Mesenchymal stem cell (in vitro differentiated cells and primary cell): ENCODE data around the gene SEMA3B. TPM values are rescaled to one million over a fixed set of nuclear protein-coding genes. Genes with fewer than 3 reads are reported as not detected.

Source experiments
- DNase-seq: peaks from one replicate; pipeline ENCODE4 v3.0.0-alpha.2; 2013
- H2AFZ ChIP-seq: one replicate; pipeline ENCODE4 v1.6.1; 2013; ENCODE audit warnings: low read depth, mild to moderate bottlenecking, control low read depth, inconsistent platforms, low read length, moderate library complexity
- H2AK5ac ChIP-seq: 2 replicates; pipeline ENCODE4 v1.6.1; 2013; ENCODE audit warnings: low read length, moderate library complexity, mild to moderate bottlenecking, inconsistent platforms; ENCODE audit not compliant: severe bottlenecking
- H2BK120ac ChIP-seq: one replicate; pipeline ENCODE4 v1.6.1; 2013; ENCODE audit warnings: low read depth, mild to moderate bottlenecking, inconsistent platforms, low read length, moderate library complexity
- H2BK12ac ChIP-seq, 2 experiments: one replicate each; pipeline ENCODE4 v1.6.1; 2013; ENCODE audit warnings: inconsistent platforms in 2 of 2, low read length in 2 of 2, mild to moderate bottlenecking in 2 of 2, moderate library complexity in 2 of 2, control low read depth in 1 of 2
- H2BK15ac ChIP-seq: one replicate; pipeline ENCODE4 v1.6.1; 2013; ENCODE audit warnings: mild to moderate bottlenecking, low read depth, inconsistent platforms; ENCODE audit not compliant: poor library complexity, severe bottlenecking
- H2BK5ac ChIP-seq: 2 replicates; pipeline ENCODE4 v1.6.1; 2013; ENCODE audit warnings: low read depth, mild to moderate bottlenecking, low read length, control low read depth, inconsistent platforms; ENCODE audit not compliant: poor library complexity, severe bottlenecking
- H3K14ac ChIP-seq, 2 experiments: one replicate each; pipeline ENCODE4 v1.6.1; 2013; ENCODE audit warnings: inconsistent platforms in 2 of 2, low read length in 2 of 2, control low read depth in 1 of 2, mild to moderate bottlenecking in 1 of 2, moderate library complexity in 1 of 2
- H3K18ac ChIP-seq, 2 experiments: one replicate each; pipeline ENCODE4 v1.6.1; 2013; ENCODE audit warnings: inconsistent platforms in 2 of 2, low read length in 2 of 2, control low read depth in 1 of 2, low read depth in 1 of 2, mild to moderate bottlenecking in 1 of 2
- H3K23ac ChIP-seq, 2 experiments: one replicate each; pipeline ENCODE4 v1.6.1; 2013; ENCODE audit warnings: inconsistent platforms in 2 of 2, low read length in 2 of 2, mild to moderate bottlenecking in 2 of 2, moderate library complexity in 2 of 2, control low read depth in 1 of 2
- H3K27ac ChIP-seq: 2 replicates; pipeline ENCODE4 v1.5.1; 2013; ENCODE audit warnings: mild to moderate bottlenecking, moderate library complexity, low read length, control low read depth, inconsistent platforms; ENCODE audit not compliant: poor library complexity, severe bottlenecking
- H3K27me3 ChIP-seq, 2 experiments: 2 replicates each; pipeline versions ENCODE4 v1.6.1 to v1.7.0; 2013; ENCODE audit warnings: low read length in 2 of 2, mild to moderate bottlenecking in 2 of 2, moderate library complexity in 2 of 2, control low read depth in 1 of 2, inconsistent platforms in 1 of 2; ENCODE audit not compliant: control insufficient read depth in 1 of 2, insufficient read depth in 1 of 2
- H3K36me3 ChIP-seq, 2 experiments: 2 replicates each; pipeline versions ENCODE4 v1.6.1 to v1.7.0; 2013; ENCODE audit warnings: low read length in 2 of 2, control low read depth in 1 of 2, inconsistent platforms in 1 of 2, low read depth in 1 of 2, mild to moderate bottlenecking in 1 of 2; ENCODE audit not compliant: insufficient read depth in 2 of 2, control insufficient read depth in 1 of 2
- H3K4ac ChIP-seq, 2 experiments: one replicate each; pipeline ENCODE4 v1.6.1; 2013; ENCODE audit warnings: inconsistent platforms in 2 of 2, low read length in 2 of 2, mild to moderate bottlenecking in 2 of 2, moderate library complexity in 2 of 2, control low read depth in 1 of 2, low read depth in 1 of 2
- H3K4me1 ChIP-seq: 2 replicates; pipeline ENCODE4 v1.6.1; 2013; ENCODE audit warnings: low read depth, low read length, control low read depth; ENCODE audit not compliant: control insufficient read depth, insufficient read depth
- H3K4me2 ChIP-seq: 2 replicates; pipeline ENCODE4 v1.6.1; 2013; ENCODE audit warnings: low read length, mild to moderate bottlenecking, inconsistent platforms; ENCODE audit not compliant: poor library complexity, severe bottlenecking
- H3K4me3 ChIP-seq, 2 experiments: 2 replicates each; pipeline versions ENCODE4 v1.5.1 to v1.7.0; 2013; ENCODE audit warnings: low read length in 2 of 2, mild to moderate bottlenecking in 2 of 2, control low read depth in 1 of 2, low read depth in 1 of 2; ENCODE audit not compliant: insufficient read depth in 1 of 2
- H3K79me1 ChIP-seq: replicated peaks from 2 replicates; pipeline ENCODE4 v1.6.1; 2013; ENCODE audit warnings: mild to moderate bottlenecking, control low read depth, low read length, inconsistent platforms; ENCODE audit not compliant: poor library complexity, severe bottlenecking
- H3K9ac ChIP-seq: 2 replicates; pipeline ENCODE4 v1.7.0; 2013; ENCODE audit warnings: mild to moderate bottlenecking, low read length, moderate library complexity
- H3K9me3 ChIP-seq: 2 replicates; pipeline ENCODE4 v1.7.0; 2013; ENCODE audit warnings: mild to moderate bottlenecking, low read length; ENCODE audit not compliant: control insufficient read depth
- H4K8ac ChIP-seq: one replicate; pipeline ENCODE4 v1.6.1; 2013; ENCODE audit warnings: inconsistent platforms, mild to moderate bottlenecking, low read length, moderate library complexity
- H4K91ac ChIP-seq: one replicate; pipeline ENCODE4 v1.6.1; 2013; ENCODE audit warnings: mild to moderate bottlenecking, low read length, inconsistent platforms
- WGBS: methylation state at CpG from one replicate; pipeline ENCODE4 v1.1.7; 2013; ENCODE audit warnings: mixed read lengths; 5-methylcytosine and 5-hydroxymethylcytosine counted together
- polyA plus RNA-seq, 2 experiments: library from polyadenylated mRNA; stranded (reverse); fragments of 200-250 nt; gene quantifications; one replicate each; pipeline ENCODE4 v1.2.3, GENCODE V29; 2013

SEMA3B gene
- 4.7 TPM for polyA plus RNA-seq (2013, experiment 1 of 2)
- 4.8 TPM for polyA plus RNA-seq (2013, experiment 2 of 2)

DNA sequence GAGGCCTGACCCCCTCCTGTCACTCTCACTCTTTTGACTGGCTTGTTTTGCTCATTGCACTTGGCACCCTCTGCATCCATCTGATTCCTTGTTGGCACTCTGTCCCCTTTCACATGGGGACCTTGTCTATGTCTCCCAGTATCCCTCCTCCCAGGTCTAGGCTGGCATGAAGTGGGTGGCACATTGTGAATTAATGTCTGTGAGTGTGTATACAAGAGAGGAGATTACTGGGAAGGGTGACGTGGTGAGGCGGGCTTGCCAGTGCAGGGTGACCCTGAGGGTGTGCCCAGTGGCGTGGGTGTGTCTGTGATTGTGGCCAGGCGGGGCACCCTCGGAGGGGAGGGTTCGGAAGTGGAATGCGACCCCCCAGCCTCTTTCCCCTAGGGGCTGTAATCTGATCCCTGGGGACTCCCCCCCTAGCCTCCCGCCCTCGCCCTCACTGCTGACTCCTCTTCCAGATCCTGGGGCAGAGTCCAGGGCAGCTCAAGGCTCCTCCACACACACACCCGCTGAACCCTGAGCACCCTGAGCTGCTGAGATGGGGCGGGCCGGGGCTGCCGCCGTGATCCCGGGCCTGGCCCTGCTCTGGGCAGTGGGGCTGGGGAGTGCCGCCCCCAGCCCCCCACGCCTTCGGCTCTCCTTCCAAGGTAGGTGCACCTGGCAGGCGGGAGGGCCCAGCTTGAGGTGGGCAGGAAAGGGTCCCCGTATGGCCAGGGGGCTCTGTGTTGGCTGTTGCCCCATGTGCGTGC lies at the start of gene SEMA3B:
Gene SEMA3B (plus strand): TSS at position 445 of the 749 bp plus-strand sequence. CDS start 94 bp downstream, at position 539.
- Histone ChIP-seq H2AK5ac (peak within 1 kb of the TSS; percentile 92), H2AFZ (no peak within 1 kb of the TSS), H2BK15ac (no peak within 1 kb of the TSS), H3K23ac (peak within 1 kb of the TSS in 1 of 2 experiments; percentile 75), H2BK5ac (no peak within 1 kb of the TSS), H3K14ac (peak within 1 kb of the TSS in 1 of 2 experiments; percentile 68), H3K9ac (no peak within 1 kb of the TSS), H2BK120ac (peak within 1 kb of the TSS; percentile 80), H4K8ac (peak within 1 kb of the TSS; percentile 89), H3K4ac (no peak within 1 kb of the TSS), H3K36me3 (no peaks in the 10 kb centered on the region), H3K9me3 (no peaks in the 10 kb centered on the region), H3K27ac (no peak within 1 kb of the TSS), H4K91ac (peak within 1 kb of the TSS; percentile 85), H3K79me1 (no peaks in the 10 kb centered on the region), H3K18ac (peak within 1 kb of the TSS in 1 of 2 experiments; percentile 61), H3K4me3 (peak within 1 kb of the TSS in 1 of 2 experiments; percentile 79), H2BK12ac (peak within 1 kb of the TSS in 1 of 2 experiments; percentile 60), H3K4me1 (peaks cover 75% of the 10 kb centered on the region), H3K27me3 (peaks cover 2 to 8% of the 10 kb centered on the region in 2 experiments), H3K4me2 (no peak within 1 kb of the TSS)
- 79% methylated on average over 16 of the region's 21 CpGs for WGBS
- no peak for DNase-seq

DNA sequence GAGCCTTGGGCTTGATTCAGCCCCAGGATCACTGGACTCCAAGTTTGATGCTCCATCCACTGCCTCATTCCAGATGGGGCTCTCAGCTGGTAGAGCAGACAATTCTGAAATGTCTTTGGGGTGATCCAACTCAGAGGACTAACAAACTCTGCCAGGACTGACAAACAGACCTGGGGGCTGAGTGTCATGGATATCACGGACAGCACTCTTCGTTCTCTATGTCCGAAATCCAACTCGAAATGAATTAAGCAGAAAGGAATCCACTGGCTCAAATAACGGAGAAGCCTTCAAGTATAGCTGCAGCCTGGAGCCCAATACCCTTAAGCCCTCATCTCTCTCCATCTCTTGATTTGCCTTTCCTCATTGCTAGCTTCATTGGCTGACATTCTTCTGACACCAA lies 49.7 kb upstream of the SEMA3B start:
- no peak overlapping the region for H3K18ac ChIP-seq
- no peak overlapping the region for H3K4me3 ChIP-seq
- H2BK12ac ChIP-seq = no peak overlapping the region
- no peak overlapping the region for H2AK5ac ChIP-seq
- H2BK5ac ChIP-seq = no peak overlapping the region
- no peaks in the 10 kb centered on the region for H3K36me3 ChIP-seq
- H3K4me1 ChIP-seq = no peaks in the 10 kb centered on the region
- no peaks in the 10 kb centered on the region for H3K79me1 ChIP-seq
- no peak overlapping the region for H3K9ac ChIP-seq
- H2BK15ac ChIP-seq = no peak overlapping the region
- no peaks in the 10 kb centered on the region for H3K9me3 ChIP-seq
- no peak for DNase-seq
- WGBS = 93% methylated on average over 5 of the region's 5 CpGs
- no peak overlapping the region for H3K27ac ChIP-seq
- no peak overlapping the region for H2AFZ ChIP-seq
- no peak overlapping the region for H4K8ac ChIP-seq
- no peak overlapping the region for H3K4ac ChIP-seq
- H4K91ac ChIP-seq = no peak overlapping the region
- no peak overlapping the region for H3K4me2 ChIP-seq
- H3K27me3 ChIP-seq = peaks cover 12 to 47% of the 10 kb centered on the region in 2 experiments
- no peak overlapping the region for H3K23ac ChIP-seq
- no peak overlapping the region for H3K14ac ChIP-seq
- H2BK120ac ChIP-seq = no peak overlapping the region

DNA sequence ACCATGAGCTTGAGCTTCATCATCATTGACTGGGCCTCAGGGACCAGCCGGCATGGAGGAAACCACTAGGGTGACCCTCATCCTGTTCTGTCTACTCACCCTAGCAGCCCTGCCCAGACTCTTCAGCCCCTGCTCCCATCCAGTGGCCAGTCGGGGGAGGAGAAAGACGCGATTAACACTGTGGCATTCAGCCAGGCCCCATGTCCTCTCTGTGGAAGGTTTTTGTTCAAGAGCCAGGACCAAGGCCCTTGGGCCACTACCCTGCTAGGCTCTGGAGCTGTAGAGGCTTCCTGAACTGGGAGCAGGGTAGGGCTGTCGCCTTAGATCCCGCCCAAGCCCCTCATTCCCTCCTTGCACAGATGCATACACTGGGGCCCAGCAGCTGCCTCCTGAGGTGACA lies 48.8 kb upstream of the SEMA3B start:
- H3K4me3 ChIP-seq = no peak overlapping the region
- H3K23ac ChIP-seq = peak overlapping the region in 1 of 2 experiments; percentile 18
- no peak overlapping the region for H2BK120ac ChIP-seq
- no peak overlapping the region for H3K4me2 ChIP-seq
- no peak overlapping the region for H2BK12ac ChIP-seq
- no peak for DNase-seq
- no peak overlapping the region for H3K4ac ChIP-seq
- peaks cover 14 to 44% of the 10 kb centered on the region in 2 experiments for H3K27me3 ChIP-seq
- H3K9me3 ChIP-seq = no peaks in the 10 kb centered on the region
- H3K79me1 ChIP-seq = no peaks in the 10 kb centered on the region
- no peaks in the 10 kb centered on the region for H3K4me1 ChIP-seq
- no peaks in the 10 kb centered on the region for H3K36me3 ChIP-seq
- H3K9ac ChIP-seq = no peak overlapping the region
- H2BK5ac ChIP-seq = no peak overlapping the region
- no peak overlapping the region for H2AK5ac ChIP-seq
- H3K14ac ChIP-seq = peak overlapping the region in 1 of 2 experiments; percentile 46
- H3K18ac ChIP-seq = no peak overlapping the region
- H4K8ac ChIP-seq = no peak overlapping the region
- H4K91ac ChIP-seq = no peak overlapping the region
- H3K27ac ChIP-seq = no peak overlapping the region
- no peak overlapping the region for H2BK15ac ChIP-seq
- no peak overlapping the region for H2AFZ ChIP-seq
- 83% methylated on average over 6 of the region's 6 CpGs for WGBS

DNA sequence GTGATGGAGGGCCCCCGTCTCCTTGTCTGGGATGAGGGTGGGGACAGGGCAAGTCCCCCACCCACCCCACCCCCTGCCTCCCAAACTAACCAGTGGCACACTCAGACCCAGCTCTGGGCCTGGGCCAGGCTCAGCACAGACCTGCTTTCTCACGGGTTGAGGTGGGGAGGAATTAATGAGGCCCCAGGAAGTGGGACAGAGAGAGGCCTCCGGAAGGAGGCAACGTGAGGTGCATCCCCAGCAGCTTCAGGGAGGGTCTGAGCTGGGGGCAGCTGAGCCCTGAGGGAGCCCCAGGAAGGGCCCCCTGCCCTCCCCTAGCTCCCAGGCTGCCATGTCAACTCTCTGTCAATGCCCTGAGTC lies 47.9 kb upstream of the SEMA3B start:
- no peak overlapping the region for H2BK12ac ChIP-seq
- no peak overlapping the region for H4K91ac ChIP-seq
- no peak overlapping the region for H3K4me2 ChIP-seq
- peaks cover 12 to 38% of the 10 kb centered on the region in 2 experiments for H3K27me3 ChIP-seq
- H2AFZ ChIP-seq = no peak overlapping the region
- H3K14ac ChIP-seq = no peak overlapping the region
- no peak overlapping the region for H3K4me3 ChIP-seq
- H3K4me1 ChIP-seq = no peaks in the 10 kb centered on the region
- H3K79me1 ChIP-seq = no peaks in the 10 kb centered on the region
- H4K8ac ChIP-seq = no peak overlapping the region
- H3K27ac ChIP-seq = no peak overlapping the region
- DNase-seq = no peak
- no peak overlapping the region for H2BK120ac ChIP-seq
- no peak overlapping the region for H3K9ac ChIP-seq
- H3K18ac ChIP-seq = no peak overlapping the region
- WGBS = 85% methylated on average over 3 of the region's 4 CpGs
- H3K36me3 ChIP-seq = no peaks in the 10 kb centered on the region
- H2BK15ac ChIP-seq = no peak overlapping the region
- H3K9me3 ChIP-seq = no peaks in the 10 kb centered on the region
- H2AK5ac ChIP-seq = no peak overlapping the region
- no peak overlapping the region for H3K4ac ChIP-seq
- H2BK5ac ChIP-seq = no peak overlapping the region
- no peak overlapping the region for H3K23ac ChIP-seq
